ENCODE data around the gene OSBPL6. TPM values are rescaled to one million over a fixed set of nuclear protein-coding genes. Genes with fewer than 3 reads are reported as not detected.

The OSBPL6 gene
- polyA plus RNA-seq, 1 donor from 2014 or later, result 12.8 TPM

- H3K79me2 ChIP-seq (replicated peaks; ENCODE audit: insufficient read depth, low read length), result no peaks in the 10 kb centered on the region
- no peaks in the 10 kb centered on the region for H3K9me2 ChIP-seq (ENCODE audit: insufficient read depth, low read length)
- no peak overlapping the region for H2AFZ ChIP-seq (ENCODE audit: low read depth, low read length)
- H3F3A ChIP-seq (ENCODE audit: insufficient read depth, low read length, poor library complexity, severe bottlenecking), result no peaks in the 10 kb centered on the region
- no peak overlapping the region for H3K27ac ChIP-seq (ENCODE audit: low read length)
- H4K20me1 ChIP-seq (ENCODE audit: insufficient read depth), result no peaks in the 10 kb centered on the region
- H3K9ac ChIP-seq (ENCODE audit: low read length), result no peak overlapping the region
- TF ChIP-seq, protein P1, sequence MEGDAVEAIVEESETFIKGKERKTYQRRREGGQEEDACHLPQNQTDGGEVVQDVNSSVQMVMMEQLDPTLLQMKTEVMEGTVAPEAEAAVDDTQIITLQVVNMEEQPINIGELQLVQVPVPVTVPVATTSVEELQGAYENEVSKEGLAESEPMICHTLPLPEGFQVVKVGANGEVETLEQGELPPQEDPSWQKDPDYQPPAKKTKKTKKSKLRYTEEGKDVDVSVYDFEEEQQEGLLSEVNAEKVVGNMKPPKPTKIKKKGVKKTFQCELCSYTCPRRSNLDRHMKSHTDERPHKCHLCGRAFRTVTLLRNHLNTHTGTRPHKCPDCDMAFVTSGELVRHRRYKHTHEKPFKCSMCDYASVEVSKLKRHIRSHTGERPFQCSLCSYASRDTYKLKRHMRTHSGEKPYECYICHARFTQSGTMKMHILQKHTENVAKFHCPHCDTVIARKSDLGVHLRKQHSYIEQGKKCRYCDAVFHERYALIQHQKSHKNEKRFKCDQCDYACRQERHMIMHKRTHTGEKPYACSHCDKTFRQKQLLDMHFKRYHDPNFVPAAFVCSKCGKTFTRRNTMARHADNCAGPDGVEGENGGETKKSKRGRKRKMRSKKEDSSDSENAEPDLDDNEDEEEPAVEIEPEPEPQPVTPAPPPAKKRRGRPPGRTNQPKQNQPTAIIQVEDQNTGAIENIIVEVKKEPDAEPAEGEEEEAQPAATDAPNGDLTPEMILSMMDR (IDR thresholded peaks at IDR 0.05; ENCODE audit: poor library complexity, severe bottlenecking), result no peak
- TF ChIP-seq MXI1 (conservative IDR thresholded peaks at IDR 0.05; ENCODE audit: poor library complexity, severe bottlenecking), result no peak
- TF ChIP-seq POLR2AphosphoS5 (IDR thresholded peaks at IDR 0.05), result no peak
- TF ChIP-seq RAD21 (conservative IDR thresholded peaks at IDR 0.05), result no peak
- no peak for TF ChIP-seq TAF1 (IDR thresholded peaks at IDR 0.05; ENCODE audit: low read depth)
- TF ChIP-seq SMC3 (conservative IDR thresholded peaks at IDR 0.05; ENCODE audit: poor library complexity), result no peak
- no peak for TF ChIP-seq REST (IDR thresholded peaks at IDR 0.05; ENCODE audit: borderline replicate concordance)
- no peak for TF ChIP-seq EP300 (conservative IDR thresholded peaks at IDR 0.05; ENCODE audit: poor library complexity, severe bottlenecking)
- TF ChIP-seq EZH2 (IDR thresholded peaks at IDR 0.05; ENCODE audit: borderline replicate concordance, insufficient read depth, low read length, poor library complexity, severe bottlenecking), result no peak
- H3K9me3 ChIP-seq (ENCODE audit: low read length), result no peaks in the 10 kb centered on the region
- H3K4me2 ChIP-seq (ENCODE audit: low read length), result no peak overlapping the region
- H3K4me3 ChIP-seq (ENCODE audit: low read length), result no peak overlapping the region
- H3K27me3 ChIP-seq (ENCODE audit: insufficient read depth, low read depth, low read length), result no peaks in the 10 kb centered on the region
- no peaks in the 10 kb centered on the region for H3K36me3 ChIP-seq (ENCODE audit: insufficient read depth, low read length)
Measured at GRCh38 chr2:178401994-178402437, 207.7 kb downstream of the OSBPL6 start.

- Histone ChIP-seq H3K4me2 (ENCODE audit: low read length) (no peak overlapping the region), H3K4me3 (ENCODE audit: low read length) (no peak overlapping the region), H3F3A (ENCODE audit: insufficient read depth, low read length, poor library complexity, severe bottlenecking) (no peaks in the 10 kb centered on the region), H3K9ac (ENCODE audit: low read length) (no peak overlapping the region), H3K36me3 (ENCODE audit: insufficient read depth, low read length) (no peaks in the 10 kb centered on the region), H3K9me2 (ENCODE audit: insufficient read depth, low read length) (no peaks in the 10 kb centered on the region), H3K9me3 (ENCODE audit: low read length) (no peaks in the 10 kb centered on the region), H3K27ac (ENCODE audit: low read length) (no peak overlapping the region), H4K20me1 (ENCODE audit: insufficient read depth) (no peaks in the 10 kb centered on the region), H3K27me3 (ENCODE audit: insufficient read depth, low read depth, low read length) (no peaks in the 10 kb centered on the region), H2AFZ (ENCODE audit: low read depth, low read length) (no peak overlapping the region), H3K79me2 (replicated peaks; ENCODE audit: insufficient read depth, low read length) (no peaks in the 10 kb centered on the region)
- TF ChIP-seq MXI1 (conservative IDR thresholded peaks at IDR 0.05; ENCODE audit: poor library complexity, severe bottlenecking), result no peak
- TF ChIP-seq EP300 (conservative IDR thresholded peaks at IDR 0.05; ENCODE audit: poor library complexity, severe bottlenecking), result no peak
- no peak for TF ChIP-seq TAF1 (IDR thresholded peaks at IDR 0.05; ENCODE audit: low read depth)
- no peak for TF ChIP-seq RAD21 (conservative IDR thresholded peaks at IDR 0.05)
- TF ChIP-seq, protein P1 (IDR thresholded peaks at IDR 0.05; ENCODE audit: poor library complexity, severe bottlenecking), result no peak
- no peak for TF ChIP-seq REST (IDR thresholded peaks at IDR 0.05; ENCODE audit: borderline replicate concordance)
- TF ChIP-seq POLR2AphosphoS5 (IDR thresholded peaks at IDR 0.05), result no peak
- TF ChIP-seq SMC3 (conservative IDR thresholded peaks at IDR 0.05; ENCODE audit: poor library complexity), result no peak
- TF ChIP-seq EZH2 (IDR thresholded peaks at IDR 0.05; ENCODE audit: borderline replicate concordance, insufficient read depth, low read length, poor library complexity, severe bottlenecking), result no peak
Measured at GRCh38 chr2:178403671-178404306, 209.5 kb downstream of the OSBPL6 start.
